ENCODE data around the gene DNM3. TPM values are rescaled to one million over a fixed set of nuclear protein-coding genes. Genes with fewer than 3 reads are reported as not detected.
A peak's percentile ranks its signal among the peaks of the same experiment; 100 is the strongest.

Gene DNM3
- total RNA-seq, 4 donors from 2014 or later, result 2.7 to 3.3 TPM; not detected in 2

DNA sequence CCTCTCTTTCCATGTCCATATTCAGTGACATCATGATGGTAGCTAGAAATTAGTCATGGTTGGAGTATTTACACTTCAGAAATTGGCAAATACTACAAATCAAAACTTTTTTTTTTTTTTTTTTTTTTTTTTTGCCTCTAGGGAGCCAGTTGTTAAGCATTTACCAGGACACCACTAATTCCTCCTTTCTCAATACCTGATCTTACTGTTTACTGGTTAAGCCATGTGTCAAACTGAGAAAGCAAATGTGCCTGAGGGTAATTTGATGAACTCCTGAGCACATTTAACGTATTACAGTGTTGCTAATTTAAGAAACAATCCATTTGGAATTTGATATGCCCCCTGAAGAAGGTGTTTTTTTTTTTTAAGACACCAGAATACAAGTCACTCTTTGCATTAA is 94.4 kb downstream of the DNM3 start:
- Histone ChIP-seq H3K9me3 (no peaks in the 10 kb centered on the region), H3K27me3 (no peaks in the 10 kb centered on the region), H3K4me1 (peaks cover 0 to 12% (median 4%) of the 10 kb centered on the region in 4 donors), H3K4me3 (no peak overlapping the region), H3K36me3 (no peaks in the 10 kb centered on the region), H3K27ac (no peak overlapping the region)
- no peak for DNase-seq
- in situ Hi-C loops (cut with MboI; ENCODE audit: low pct_ligation_motif_present in 1 of 4, low pct_unique_long_range_greater_than_20kb in 1 of 4, low sequenced_read_pairs in 3 of 4) (no loop called here), intact Hi-C loops (cut with DNase I; ENCODE audit: low total_unique reads) (no loop called here)
- no peak for TF ChIP-seq POLR2AphosphoS5 (IDR thresholded peaks at IDR 0.05)
- no peak for TF ChIP-seq POLR2A (IDR thresholded peaks at IDR 0.05)
- TF ChIP-seq, protein P1, sequence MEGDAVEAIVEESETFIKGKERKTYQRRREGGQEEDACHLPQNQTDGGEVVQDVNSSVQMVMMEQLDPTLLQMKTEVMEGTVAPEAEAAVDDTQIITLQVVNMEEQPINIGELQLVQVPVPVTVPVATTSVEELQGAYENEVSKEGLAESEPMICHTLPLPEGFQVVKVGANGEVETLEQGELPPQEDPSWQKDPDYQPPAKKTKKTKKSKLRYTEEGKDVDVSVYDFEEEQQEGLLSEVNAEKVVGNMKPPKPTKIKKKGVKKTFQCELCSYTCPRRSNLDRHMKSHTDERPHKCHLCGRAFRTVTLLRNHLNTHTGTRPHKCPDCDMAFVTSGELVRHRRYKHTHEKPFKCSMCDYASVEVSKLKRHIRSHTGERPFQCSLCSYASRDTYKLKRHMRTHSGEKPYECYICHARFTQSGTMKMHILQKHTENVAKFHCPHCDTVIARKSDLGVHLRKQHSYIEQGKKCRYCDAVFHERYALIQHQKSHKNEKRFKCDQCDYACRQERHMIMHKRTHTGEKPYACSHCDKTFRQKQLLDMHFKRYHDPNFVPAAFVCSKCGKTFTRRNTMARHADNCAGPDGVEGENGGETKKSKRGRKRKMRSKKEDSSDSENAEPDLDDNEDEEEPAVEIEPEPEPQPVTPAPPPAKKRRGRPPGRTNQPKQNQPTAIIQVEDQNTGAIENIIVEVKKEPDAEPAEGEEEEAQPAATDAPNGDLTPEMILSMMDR (IDR thresholded peaks at IDR 0.05), result no peak
- TF ChIP-seq EP300 (IDR thresholded peaks at IDR 0.05; ENCODE audit: low read depth), result no peak
- 68 to 86% methylated on average over 1 of the region's 1 CpG for whole genome bisulfite sequencing, 2 donors (ENCODE audit: low coverage in 1 of 2)

DNA sequence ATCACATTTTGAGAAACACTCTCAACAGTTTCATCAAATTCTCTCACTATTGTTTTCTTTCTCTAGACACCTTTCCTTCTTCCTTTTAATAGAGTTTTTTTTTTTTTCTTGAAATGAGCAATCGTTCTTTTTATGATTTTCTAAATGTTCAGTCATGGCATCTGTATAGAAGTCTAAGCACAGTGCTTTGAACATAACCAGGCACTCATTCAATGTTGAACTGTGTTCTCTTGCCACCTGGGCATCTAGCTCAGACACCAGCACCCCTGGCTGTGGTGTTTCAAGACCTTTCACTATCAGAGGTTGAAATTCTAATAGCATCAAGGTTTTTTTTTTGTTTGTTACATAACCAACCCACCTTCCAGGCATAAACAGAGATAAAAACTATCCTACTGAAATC is 96.6 kb downstream of the DNM3 start:
- no peaks in the 10 kb centered on the region for H3K9me3 ChIP-seq
- intact Hi-C loops (cut with DNase I; ENCODE audit: low total_unique reads) (no loop called here), in situ Hi-C loops (cut with MboI; ENCODE audit: low pct_ligation_motif_present in 1 of 4, low pct_unique_long_range_greater_than_20kb in 1 of 4, low sequenced_read_pairs in 3 of 4) (no loop called here)
- H3K36me3 ChIP-seq, result no peaks in the 10 kb centered on the region
- DNase-seq, result no peak
- H3K4me3 ChIP-seq, result no peak overlapping the region
- H3K4me1 ChIP-seq, result peaks cover 0 to 30% (median 8%) of the 10 kb centered on the region in 4 donors
- no peak overlapping the region for H3K27ac ChIP-seq
- no peaks in the 10 kb centered on the region for H3K27me3 ChIP-seq
- no peak for TF ChIP-seq POLR2AphosphoS5 (IDR thresholded peaks at IDR 0.05)
- TF ChIP-seq EP300 (IDR thresholded peaks at IDR 0.05; ENCODE audit: low read depth), result no peak
- no peak for TF ChIP-seq POLR2A (IDR thresholded peaks at IDR 0.05)
- whole genome bisulfite sequencing, 2 donors (ENCODE audit: low coverage in 1 of 2), result 50 to 61% methylated on average over 1 of the region's 1 CpG

DNA sequence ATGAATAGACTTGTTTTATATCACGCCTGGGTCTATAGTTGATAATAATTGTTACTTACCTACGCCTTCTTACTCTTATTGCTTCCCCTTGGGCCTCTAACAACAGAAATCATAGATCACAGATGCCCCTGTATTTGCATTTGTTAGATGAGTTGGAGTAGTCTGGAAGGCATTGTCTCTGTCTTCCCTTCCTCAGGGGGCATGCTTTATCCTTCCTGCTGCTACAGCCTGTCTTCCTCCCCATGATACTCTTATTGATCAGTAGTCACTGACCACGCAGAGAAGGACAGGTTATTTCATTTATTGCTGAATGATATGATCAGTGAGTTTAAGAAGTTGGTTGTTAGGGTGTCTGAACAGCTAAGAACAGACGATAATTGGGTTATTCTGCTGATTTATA is 98.4 kb downstream of the DNM3 start:
- no peak for TF ChIP-seq POLR2A (IDR thresholded peaks at IDR 0.05)
- TF ChIP-seq, protein P1 (IDR thresholded peaks at IDR 0.05), result no peak
- TF ChIP-seq POLR2AphosphoS5 (IDR thresholded peaks at IDR 0.05), result no peak
- TF ChIP-seq EP300 (IDR thresholded peaks at IDR 0.05; ENCODE audit: low read depth), result no peak
- Histone ChIP-seq H3K36me3 (no peaks in the 10 kb centered on the region), H3K9me3 (no peaks in the 10 kb centered on the region), H3K4me1 (peaks cover 0 to 30% (median 8%) of the 10 kb centered on the region in 4 donors), H3K27me3 (no peaks in the 10 kb centered on the region), H3K4me3 (no peak overlapping the region), H3K27ac (no peak overlapping the region)
- in situ Hi-C loops (cut with MboI; ENCODE audit: low pct_ligation_motif_present in 1 of 4, low pct_unique_long_range_greater_than_20kb in 1 of 4, low sequenced_read_pairs in 3 of 4) (no loop called here), intact Hi-C loops (cut with DNase I; ENCODE audit: low total_unique reads) (no loop called here)
- WGBS, 2 donors (ENCODE audit: low coverage in 1 of 2), result 63 to 64% methylated on average over 4 of the region's 4 CpGs
- no peak for DNase-seq

DNA sequence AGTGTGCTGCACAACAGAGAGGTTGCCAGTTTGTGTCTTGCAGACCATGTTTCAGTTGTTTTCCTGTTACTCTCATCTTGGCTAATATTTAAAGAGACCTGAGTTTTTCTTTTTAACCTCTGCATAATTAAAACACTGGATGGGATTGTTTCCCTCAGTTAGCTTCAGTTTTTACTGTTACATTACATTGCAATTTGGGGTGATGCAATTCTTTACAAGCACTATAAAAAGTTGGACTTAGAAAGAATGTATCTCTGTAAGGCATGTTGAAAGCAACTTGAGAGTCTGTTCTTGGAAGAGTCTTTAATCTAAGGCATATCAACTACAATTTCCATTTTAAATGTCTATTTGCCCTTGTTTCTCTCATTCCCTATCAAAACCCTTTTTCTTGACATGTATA is 99.1 kb downstream of the DNM3 start:
- Histone ChIP-seq H3K27ac (peak overlapping the region in 1 of 4 donors; percentile 18), H3K4me1 (peaks cover 0 to 30% (median 8%) of the 10 kb centered on the region in 4 donors), H3K4me3 (no peak overlapping the region), H3K36me3 (no peaks in the 10 kb centered on the region), H3K9me3 (no peaks in the 10 kb centered on the region), H3K27me3 (no peaks in the 10 kb centered on the region)
- TF ChIP-seq POLR2A (IDR thresholded peaks at IDR 0.05), result no peak
- TF ChIP-seq, protein P1 (IDR thresholded peaks at IDR 0.05), result no peak
- TF ChIP-seq EP300 (IDR thresholded peaks at IDR 0.05; ENCODE audit: low read depth), result no peak
- no peak for TF ChIP-seq POLR2AphosphoS5 (IDR thresholded peaks at IDR 0.05)
- intact Hi-C loops (cut with DNase I; ENCODE audit: low total_unique reads), result no loop called here
- DNase-seq, result no peak
- in situ Hi-C loops (cut with MboI; ENCODE audit: low pct_ligation_motif_present in 1 of 4, low pct_unique_long_range_greater_than_20kb in 1 of 4, low sequenced_read_pairs in 3 of 4), result no loop called here

DNA sequence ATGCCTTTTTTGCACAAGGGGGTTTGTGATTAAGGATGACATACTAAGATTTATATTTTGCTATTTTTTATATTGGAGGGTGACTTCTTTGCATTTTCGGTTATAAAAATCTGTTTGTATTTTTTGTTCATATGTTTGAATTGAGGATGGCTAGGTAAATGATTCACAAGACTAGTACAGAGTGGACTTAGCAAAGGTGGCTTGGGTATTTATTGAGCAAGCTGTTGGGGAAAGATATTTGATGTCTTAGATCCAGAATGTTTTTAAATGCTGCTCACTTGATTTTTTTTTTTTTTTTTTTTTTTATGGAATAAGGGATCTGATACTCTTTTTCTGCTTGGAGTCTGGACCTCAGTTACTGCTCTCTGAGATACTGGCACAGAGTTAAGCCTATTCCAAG is 100.6 kb downstream of the DNM3 start:
- H3K9me3 ChIP-seq, result no peaks in the 10 kb centered on the region
- intact Hi-C loops (cut with DNase I; ENCODE audit: low total_unique reads), result no loop called here
- 57% methylated on average over 1 of the region's 1 CpG for WGBS, 2 donors (ENCODE audit: low coverage in 1 of 2)
- no peaks in the 10 kb centered on the region for H3K27me3 ChIP-seq
- no peak for TF ChIP-seq POLR2AphosphoS5 (IDR thresholded peaks at IDR 0.05)
- H3K4me3 ChIP-seq, result no peak overlapping the region
- H3K36me3 ChIP-seq, result no peaks in the 10 kb centered on the region
- DNase-seq, result no peak
- peaks cover 0 to 30% (median 8%) of the 10 kb centered on the region in 4 donors for H3K4me1 ChIP-seq
- H3K27ac ChIP-seq, result no peak overlapping the region
- in situ Hi-C loops (cut with MboI; ENCODE audit: low pct_ligation_motif_present in 1 of 4, low pct_unique_long_range_greater_than_20kb in 1 of 4, low sequenced_read_pairs in 3 of 4), result no loop called here
